Natural killer cell (primary cell): ENCODE data around the gene ATXN10. TPM values are rescaled to one million over a fixed set of nuclear protein-coding genes. Genes with fewer than 3 reads are reported as not detected.

ENCODE experiments used
- ATAC-seq, 3 donors: fragments of 150-1000 bp in 2 of 3; fragments of 200-7000 bp in 1 of 3; cut with Tn5 transposase; 1 replicate in 1 of 3; 2 replicates in 2 of 3; pipeline ENCODE4 v1.10.0; 2021; ENCODE audit warnings: mild to moderate bottlenecking in 2 of 3, moderate library complexity in 2 of 3
- DNase-seq, 2 donors: peaks; one replicate each; pipeline versions ENCODE4 v3.0.0 to v3.0.0-alpha.2; 2013 to 2021; ENCODE audit warnings: mixed read lengths in 1 of 2
- H3K27ac ChIP-seq: one replicate; pipeline ENCODE4 v1.5.1; 2013; ENCODE audit warnings: mild to moderate bottlenecking, low read length
- H3K27me3 ChIP-seq: one replicate; pipeline ENCODE4 v1.6.1; 2013; ENCODE audit warnings: low read length; ENCODE audit not compliant: control insufficient read depth, insufficient read depth
- H3K36me3 ChIP-seq: one replicate; pipeline ENCODE4 v1.6.1; 2013; ENCODE audit warnings: low read length; ENCODE audit not compliant: control insufficient read depth, insufficient read depth
- H3K4me1 ChIP-seq: one replicate; pipeline ENCODE4 v1.6.1; 2013; ENCODE audit warnings: low read length; ENCODE audit not compliant: control insufficient read depth, insufficient read depth
- H3K4me3 ChIP-seq: one replicate; pipeline ENCODE4 v1.5.1; 2013; ENCODE audit warnings: low read length
- H3K9me3 ChIP-seq: one replicate; pipeline ENCODE4 v1.6.1; 2013; ENCODE audit warnings: low read length; ENCODE audit not compliant: control insufficient read depth, insufficient read depth
- H3K27ac Mint-ChIP-seq, 2 donors: one replicate each; pipeline ENCODE4 v1.8.0; 2022; ENCODE audit warnings: mild to moderate bottlenecking in 2 of 2, mixed read lengths in 2 of 2, moderate library complexity in 1 of 2
- H3K27me3 Mint-ChIP-seq, 2 donors: one replicate each; pipeline ENCODE4 v1.8.0; 2022; ENCODE audit warnings: low read depth in 2 of 2, mixed read lengths in 2 of 2
- H3K36me3 Mint-ChIP-seq: one replicate; pipeline ENCODE4 v1.8.0; 2022; ENCODE audit warnings: mixed read lengths
- H3K4me1 Mint-ChIP-seq, 2 donors: one replicate each; pipeline ENCODE4 v1.8.0; 2022; ENCODE audit warnings: mixed read lengths in 2 of 2
- H3K4me3 Mint-ChIP-seq: one replicate; pipeline ENCODE4 v1.8.0; 2022; ENCODE audit warnings: mild to moderate bottlenecking, moderate library complexity, mixed read lengths
- H3K9me3 Mint-ChIP-seq, 2 donors: one replicate each; pipeline ENCODE4 v1.8.0; 2022; ENCODE audit warnings: mixed read lengths in 2 of 2
- CTCF ChIP-seq: fragments of 200-600 bp; IDR thresholded peaks from one replicate; pipeline ENCODE4 v1.8.0; 2022; ENCODE audit warnings: antibody characterized with exemption
- WGBS: methylation state at CpG from one replicate; pipeline ENCODE4 v1.1.7; 2013; ENCODE audit warnings: missing lambda C conversion rate; ENCODE audit not compliant: insufficient coverage; 5-methylcytosine and 5-hydroxymethylcytosine counted together
- intact Hi-C: fragments of 100-400 bp; cut with micrococcal nuclease; formaldehyde crosslinking; loops from one replicate; pipeline ENCODE4 v1.14.2; 2022
- total RNA-seq, 4 donors: library from RNA; stranded (reverse); fragments of 120-200 nt in 1 of 4; gene quantifications; one replicate each; pipeline versions ENCODE4 v1.2.3 to v1.2.4, GENCODE V29; 2013 to 2022

The ATXN10 gene
- total RNA-seq, 3 donors from 2014 or later (not counting 1 experiment from before 2014, with no cell fraction given) = 79.3 to 90.5 (median 88.8) TPM

DNA sequence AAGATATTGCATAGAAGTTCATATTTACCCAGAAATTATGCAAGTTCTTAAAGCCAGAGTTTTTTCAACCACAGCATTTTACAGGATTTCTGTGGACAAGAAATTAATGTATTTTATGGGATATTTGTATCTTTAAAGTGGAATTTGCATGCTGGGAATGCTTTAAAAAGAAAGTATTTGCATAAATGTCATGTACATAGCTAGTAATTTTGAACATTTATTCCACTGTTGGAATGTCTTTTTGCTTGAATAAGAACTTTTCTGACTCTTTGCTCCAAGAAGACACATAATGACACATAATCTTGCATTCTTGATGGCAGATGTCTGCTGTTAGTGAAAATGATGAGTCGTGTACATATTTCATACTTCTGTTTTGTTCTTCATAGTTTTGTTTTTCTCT, 66.6 kb downstream of the ATXN10 start:
- no peaks in the 10 kb centered on the region for H3K4me1 ChIP-seq
- no CpG with 5 or more reads among the region's 1 CpG for WGBS
- ATAC-seq (no peak), DNase-seq (no peak)
- H3K27me3 ChIP-seq = no peaks in the 10 kb centered on the region
- Mint-ChIP-seq H3K27me3 (no peaks in the 10 kb centered on the region), H3K4me1 (peaks cover 12 to 13% of the 10 kb centered on the region in 2 donors), H3K27ac (no peak overlapping the region), H3K4me3 (no peak overlapping the region), H3K9me3 (no peaks in the 10 kb centered on the region), H3K36me3 (peaks cover 30% of the 10 kb centered on the region)
- H3K27ac ChIP-seq = no peak overlapping the region
- no peaks in the 10 kb centered on the region for H3K9me3 ChIP-seq
- no peak overlapping the region for H3K4me3 ChIP-seq
- TF ChIP-seq CTCF = no peak
- intact Hi-C loops = no loop called here
- H3K36me3 ChIP-seq = peaks cover 44% of the 10 kb centered on the region

DNA sequence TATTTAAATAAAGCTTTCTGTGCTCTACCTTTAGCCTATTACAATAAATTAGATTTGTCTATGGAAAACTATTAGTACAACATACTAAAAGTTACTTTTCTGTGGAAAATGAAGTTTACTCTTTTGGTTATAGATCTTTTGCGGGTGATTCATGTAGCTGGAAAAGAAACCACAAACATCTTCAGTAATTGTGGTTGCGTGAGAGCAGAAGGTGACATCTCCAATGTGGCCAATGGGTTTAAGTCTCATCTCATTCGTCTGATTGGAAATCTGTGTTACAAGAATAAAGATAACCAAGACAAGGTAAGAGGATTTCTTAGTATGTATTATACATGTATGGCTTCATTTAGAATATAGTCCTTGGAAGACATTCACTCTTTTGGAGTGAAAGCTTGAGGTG, 68.6 kb downstream of the ATXN10 start:
- no peaks in the 10 kb centered on the region for H3K9me3 Mint-ChIP-seq
- TF ChIP-seq CTCF = no peak
- no peak overlapping the region for H3K4me3 Mint-ChIP-seq
- intact Hi-C loops = no loop called here
- H3K36me3 Mint-ChIP-seq = peaks cover 30% of the 10 kb centered on the region
- H3K27ac Mint-ChIP-seq = peak overlapping the region in 1 of 2 donors; percentile 10
- no peaks in the 10 kb centered on the region for H3K27me3 Mint-ChIP-seq
- peaks cover 12 to 18% of the 10 kb centered on the region in 2 donors for H3K4me1 Mint-ChIP-seq
- Histone ChIP-seq H3K9me3 (no peaks in the 10 kb centered on the region), H3K4me1 (no peaks in the 10 kb centered on the region), H3K4me3 (no peak overlapping the region), H3K27me3 (no peaks in the 10 kb centered on the region), H3K27ac (no peak overlapping the region), H3K36me3 (peaks cover 55% of the 10 kb centered on the region)
- no peak for DNase-seq
- 73% methylated on average over 3 of the region's 3 CpGs for WGBS
- no peak for ATAC-seq

DNA sequence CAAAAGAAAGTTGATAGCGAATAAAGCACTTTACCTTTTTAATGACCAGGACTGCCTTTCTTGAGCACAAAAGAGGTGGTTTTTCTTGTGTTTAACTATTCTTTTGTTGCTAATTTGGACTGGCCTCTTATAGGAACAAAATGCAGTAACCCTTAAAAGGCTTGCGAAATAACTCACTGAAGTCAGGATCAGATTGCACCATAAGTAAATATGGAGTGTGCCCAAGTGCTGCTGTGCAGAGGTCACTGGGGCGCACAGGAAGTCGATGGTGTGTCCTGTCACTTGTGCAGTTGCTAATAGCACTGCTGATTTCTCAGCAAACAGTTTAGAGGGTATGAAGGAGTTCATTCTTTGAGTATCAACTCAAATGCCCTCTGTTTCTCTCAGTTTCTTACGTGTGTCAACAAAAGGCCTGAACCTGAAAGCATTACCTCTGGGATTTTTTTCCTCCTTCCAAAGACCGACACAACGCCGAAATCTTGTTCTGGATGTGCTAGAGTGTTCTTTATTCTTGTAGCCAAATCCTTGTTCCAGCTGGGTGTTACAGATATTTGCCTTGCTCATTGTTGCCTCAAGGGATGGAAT, 71.3 kb downstream of the ATXN10 start:
- 97% methylated on average over 8 of the region's 8 CpGs for WGBS
- Histone ChIP-seq H3K9me3 (no peaks in the 10 kb centered on the region), H3K27ac (no peak overlapping the region), H3K36me3 (peaks cover 56% of the 10 kb centered on the region), H3K27me3 (no peaks in the 10 kb centered on the region), H3K4me3 (no peak overlapping the region), H3K4me1 (no peaks in the 10 kb centered on the region)
- intact Hi-C loops = no loop called here
- TF ChIP-seq CTCF = no peak
- H3K9me3 Mint-ChIP-seq = no peaks in the 10 kb centered on the region
- no peak for ATAC-seq
- H3K27me3 Mint-ChIP-seq = no peaks in the 10 kb centered on the region
- DNase-seq = no peak
- H3K4me3 Mint-ChIP-seq = no peak overlapping the region
- no peak overlapping the region for H3K27ac Mint-ChIP-seq
- H3K36me3 Mint-ChIP-seq = peaks cover 30% of the 10 kb centered on the region
- H3K4me1 Mint-ChIP-seq = peaks cover 12 to 21% of the 10 kb centered on the region in 2 donors

- Histone ChIP-seq H3K36me3 (peaks cover 52% of the 10 kb centered on the region), H3K4me3 (no peak overlapping the region), H3K27me3 (no peaks in the 10 kb centered on the region), H3K27ac (no peak overlapping the region), H3K4me1 (no peaks in the 10 kb centered on the region), H3K9me3 (no peaks in the 10 kb centered on the region)
- H3K4me1 Mint-ChIP-seq = peaks cover 12 to 21% of the 10 kb centered on the region in 2 donors
- H3K27me3 Mint-ChIP-seq = no peaks in the 10 kb centered on the region
- H3K4me3 Mint-ChIP-seq = no peak overlapping the region
- H3K27ac Mint-ChIP-seq = no peak overlapping the region
- 100% methylated on average over 1 of the region's 1 CpG for WGBS
- DNase-seq (no peak), ATAC-seq (no peak)
- no peaks in the 10 kb centered on the region for H3K9me3 Mint-ChIP-seq
- H3K36me3 Mint-ChIP-seq = peaks cover 30% of the 10 kb centered on the region
- TF ChIP-seq CTCF = no peak
- intact Hi-C loops = no loop called here
Observed at GRCh38 chr22:45743687-45744086, 72.1 kb downstream of the ATXN10 start.
